OCI-LY7 (cell line): ENCODE results near the gene FOXP1.

Experiments
- CTCF ChIP-seq: fragments of 200-600 bp; sonication (generic); conservative IDR thresholded peaks from 2 replicates; pipeline ENCODE4 v1.5.1; 2014; ENCODE audit warnings: mild to moderate bottlenecking, antibody characterized with exemption, low read length, moderate library complexity, mixed read lengths
- EZH2phosphoT487 ChIP-seq: fragments of 200-600 bp; sonication (generic); IDR thresholded peaks from 2 replicates; pipeline ENCODE4 v1.6.1; 2018; ENCODE audit warnings: low read depth, borderline replicate concordance, mild to moderate bottlenecking, mixed run types, antibody characterized with exemption, low read length, moderate library complexity, mixed read lengths

DNA sequence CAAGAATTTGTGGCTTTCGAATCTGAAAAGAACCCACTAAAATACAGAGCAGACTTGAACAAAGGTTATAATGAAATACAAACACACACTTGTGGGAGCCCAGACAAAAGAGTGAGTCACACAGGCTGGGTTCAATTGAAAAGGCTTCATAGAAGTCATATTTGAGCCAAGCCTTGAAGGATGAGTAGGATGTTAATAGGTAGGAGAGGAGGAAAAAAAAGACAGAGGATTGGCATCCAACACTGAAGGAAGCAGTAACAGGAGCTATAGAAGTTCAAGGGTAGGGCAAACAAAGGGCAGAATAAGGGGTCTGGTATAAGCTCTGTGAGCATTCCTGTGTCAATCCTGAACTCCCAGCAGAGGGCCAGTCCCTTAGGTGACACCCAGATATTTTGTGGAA is 325.4 kb downstream of the FOXP1 start:
- no peak for TF ChIP-seq CTCF
- no peak for TF ChIP-seq EZH2phosphoT487
